Anterior cingulate cortex (tissue), 58 donors: ENCODE data around the gene PDGFB.

Source experiments
- DNase-seq, 58 donors: peaks; one replicate each; lab custom pipeline; 2025; lab: John Stamatoyannopoulos, UW

PDGFB gene

GRCh38 chr22:39244496-39245129 is at the start of gene PDGFB:
PDGFB (minus strand) TSS chr22:39244982; CDS start chr22:39243963, 1,019 bp downstream.
- DNase-seq: peak in 18 of 58 donors; percentile 15 to 57 (median 38)

DNA sequence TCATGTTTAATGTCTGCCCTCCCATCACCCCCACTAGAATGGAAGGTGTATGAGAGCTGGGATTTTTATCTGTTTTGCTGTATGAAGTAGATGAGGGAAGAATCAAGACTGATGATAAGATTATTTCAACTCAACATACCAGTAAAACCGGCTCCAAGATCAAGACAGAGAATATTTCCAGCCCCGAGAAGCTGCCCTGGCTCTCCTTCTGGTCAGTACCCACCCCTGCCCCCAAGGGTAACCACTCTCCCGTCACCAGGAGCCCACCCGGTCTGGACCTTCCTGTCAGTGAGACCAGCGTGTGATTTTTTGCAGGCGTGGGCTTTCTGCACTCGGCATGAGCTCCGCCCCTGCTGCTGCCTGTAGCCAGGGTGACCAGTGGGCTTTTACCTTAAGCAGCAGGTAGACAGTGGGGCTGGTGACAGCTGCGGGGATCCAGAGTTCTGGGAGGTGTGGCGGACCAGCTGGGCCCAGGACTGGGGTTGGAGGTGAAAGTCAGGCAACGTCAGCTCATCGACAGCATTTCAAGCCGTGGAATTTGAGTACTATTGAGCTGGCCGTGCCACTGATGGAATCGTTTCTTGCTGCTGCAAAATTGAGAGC is 49.1 kb upstream of the PDGFB start:
- no peak for DNase-seq

GRCh38 chr22:39292561-39293074 is 47.8 kb upstream of the PDGFB start:
- DNase-seq: peak in 37 of 58 donors; percentile 9 to 67 (median 40)

GRCh38 chr22:39292031-39292462 is 47.3 kb upstream of the PDGFB start:
- no peak for DNase-seq

- no peak for DNase-seq
Measured at GRCh38 chr22:39291523-39291922, 46.7 kb upstream of the PDGFB start.

GRCh38 chr22:39290724-39291161 is 46.0 kb upstream of the PDGFB start:
- DNase-seq: no peak

DNA sequence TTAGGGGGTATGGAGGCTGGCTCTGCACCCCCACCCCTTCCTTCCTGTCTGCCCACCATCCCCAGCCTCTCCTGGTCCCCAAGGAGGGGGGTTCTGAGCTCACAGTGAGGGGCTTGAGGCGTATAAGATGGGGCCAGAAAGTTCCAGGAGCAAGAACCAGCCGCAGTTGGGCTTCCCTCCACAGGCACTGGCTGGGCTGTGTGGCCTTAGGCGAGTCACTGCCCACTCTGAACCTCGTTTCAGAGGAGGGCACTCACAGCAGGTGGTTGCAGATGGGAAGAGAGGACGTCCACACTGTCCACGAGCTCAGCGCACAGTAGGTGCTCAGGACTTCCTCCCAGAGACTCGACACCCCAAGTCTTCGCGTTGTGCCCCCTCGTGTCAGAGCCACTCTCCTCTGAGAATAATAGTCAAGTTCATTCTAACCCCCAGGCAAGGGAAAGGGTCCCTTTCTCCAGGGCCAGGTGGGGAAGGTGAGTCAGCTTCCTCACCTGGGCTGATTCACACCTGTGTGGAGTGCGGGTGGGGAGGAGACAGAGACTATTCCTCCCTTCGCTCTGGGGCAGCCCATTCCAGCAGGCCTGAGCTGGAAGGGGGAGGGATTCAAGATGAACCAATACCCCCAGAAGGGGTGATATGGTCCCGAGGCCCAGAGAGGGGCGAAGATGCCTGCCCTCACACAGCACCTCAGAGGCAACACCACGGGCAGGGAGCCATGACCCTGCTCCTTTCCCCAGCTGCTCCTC is 45.4 kb upstream of the PDGFB start:
- no peak for DNase-seq

DNA sequence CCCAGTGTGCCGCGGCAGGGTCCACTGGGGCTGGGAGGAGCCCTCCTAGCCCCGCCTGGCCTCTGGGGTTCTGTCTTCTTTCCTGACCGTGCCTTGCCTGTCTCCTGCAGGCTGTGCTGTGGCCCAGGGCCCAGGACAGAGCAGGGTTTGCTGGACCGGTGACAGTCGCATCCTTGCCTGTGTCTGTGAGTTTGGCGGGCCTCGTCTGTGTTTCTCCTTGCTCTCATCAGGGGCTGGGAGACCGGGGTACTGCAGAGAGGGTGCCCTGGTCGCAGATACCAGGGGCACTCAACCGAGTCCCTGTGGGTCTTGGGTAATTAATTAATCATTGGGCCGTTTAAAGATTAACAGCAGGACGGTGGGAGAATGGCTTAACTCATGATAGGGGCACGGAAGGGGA is 44.8 kb upstream of the PDGFB start:
- DNase-seq: no peak

DNA sequence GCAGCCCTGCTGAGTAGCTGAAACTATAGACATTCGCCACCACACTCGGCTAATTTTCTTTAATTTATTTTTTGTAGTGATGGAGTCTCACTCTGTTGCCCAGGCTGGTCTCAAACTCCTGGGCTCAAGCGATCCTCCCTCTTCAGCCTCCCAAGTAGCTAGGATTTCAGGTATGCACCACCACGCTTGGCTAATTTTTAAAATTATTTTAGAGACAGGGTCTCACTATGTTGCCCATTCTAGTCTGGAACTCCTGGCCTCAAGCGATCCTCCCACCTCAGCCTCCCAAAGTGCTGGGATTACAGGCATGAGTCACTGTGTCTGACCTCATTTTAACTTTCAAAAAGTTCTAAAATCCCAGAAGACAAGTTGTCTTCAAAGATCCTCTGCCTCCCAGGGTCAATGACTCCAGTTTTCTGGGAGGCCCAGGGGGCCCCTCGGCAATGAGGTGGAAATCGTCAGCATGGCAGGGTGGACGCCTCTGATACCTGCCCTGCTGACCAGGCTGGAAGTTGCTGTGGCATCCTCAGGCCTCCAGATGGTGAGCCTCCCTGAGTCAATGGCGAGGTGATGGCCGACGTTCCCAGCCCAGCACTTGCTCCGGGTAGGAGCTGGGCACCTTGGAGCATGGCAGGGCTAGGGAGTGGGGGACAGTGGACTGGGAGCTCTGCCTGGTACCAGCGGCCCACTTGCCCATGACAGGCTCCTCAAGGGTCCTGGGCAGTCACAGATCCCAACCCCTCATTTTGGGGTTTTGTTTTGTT is 43.5 kb upstream of the PDGFB start:
- no peak for DNase-seq

DNA sequence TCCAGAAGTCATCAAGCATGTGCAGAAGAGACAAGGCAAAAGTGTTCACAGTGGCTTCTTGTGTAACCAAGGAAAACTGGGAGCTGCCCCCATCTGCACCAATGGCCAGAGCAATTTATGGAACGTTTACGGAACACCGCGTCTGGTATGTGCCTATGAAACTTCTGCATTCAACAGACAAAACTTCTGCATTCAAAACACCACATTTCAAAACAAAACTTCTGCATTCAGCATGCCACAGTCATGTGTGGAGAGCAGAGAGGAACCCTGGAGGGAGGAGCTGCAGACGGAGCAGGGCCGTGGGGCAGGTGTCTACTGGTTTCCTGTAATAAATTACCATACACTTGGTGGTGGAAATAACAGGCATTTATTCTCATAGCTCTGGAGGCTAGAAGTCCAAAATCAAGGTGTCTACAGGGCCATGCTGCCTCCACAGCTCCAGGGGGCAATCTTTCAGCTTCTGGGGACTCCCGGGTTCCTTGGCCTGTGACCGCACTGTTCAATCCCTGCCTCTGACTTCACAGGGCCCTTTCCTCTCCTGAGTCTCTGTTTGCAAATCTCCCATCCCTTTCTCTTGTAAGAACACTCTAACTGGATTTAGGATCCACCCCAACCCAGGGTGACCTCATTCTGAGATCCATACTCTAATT is 42.4 kb upstream of the PDGFB start:
- DNase-seq: peak in 13 of 58 donors; percentile 11 to 59 (median 23)

GRCh38 chr22:39284983-39285382 is 40.2 kb upstream of the PDGFB start:
- DNase-seq: no peak

GRCh38 chr22:39284142-39284980 is 39.6 kb upstream of the PDGFB start:
- no peak for DNase-seq

- peak in 33 of 58 donors; percentile 8 to 63 (median 32) for DNase-seq
Measured at GRCh38 chr22:39283322-39284141, 38.8 kb upstream of the PDGFB start.

DNA sequence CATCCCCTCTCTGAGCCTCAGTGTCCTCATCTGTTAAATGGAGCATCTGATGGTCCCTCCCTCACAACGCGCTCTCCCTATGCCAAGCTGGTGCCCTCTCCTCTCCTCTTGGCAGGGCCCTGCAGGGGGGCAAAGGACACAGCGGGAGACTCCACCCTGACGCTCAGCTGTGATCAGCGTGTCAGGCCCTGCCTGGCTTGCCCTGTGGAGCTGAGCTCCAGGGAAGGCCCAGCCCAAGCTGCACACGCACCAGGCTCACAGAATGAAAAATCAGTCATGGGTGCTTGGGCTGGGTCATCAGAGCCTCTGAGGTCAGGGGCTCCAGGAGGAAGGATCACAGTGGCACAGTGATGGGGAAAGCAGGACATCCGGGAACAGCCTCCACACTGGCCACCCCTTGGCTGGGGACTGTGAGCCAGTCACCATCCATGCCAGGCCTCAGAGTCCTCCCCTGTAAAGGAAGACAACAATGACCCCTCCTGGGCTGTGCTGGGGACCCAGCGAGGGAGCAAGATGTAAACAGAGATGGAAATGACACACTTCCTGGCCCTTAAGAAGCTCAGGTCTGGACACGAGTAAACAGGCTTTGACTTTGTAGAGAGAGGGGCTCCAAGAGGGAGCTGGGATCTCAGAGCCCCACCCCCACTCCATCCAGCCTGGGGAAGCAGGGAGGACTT is 38.0 kb upstream of the PDGFB start:
- no peak for DNase-seq

GRCh38 chr22:39281126-39281525 is 36.3 kb upstream of the PDGFB start:
- no peak for DNase-seq

GRCh38 chr22:39280250-39280649 is 35.5 kb upstream of the PDGFB start:
- no peak for DNase-seq

GRCh38 chr22:39279170-39279850 is 34.5 kb upstream of the PDGFB start:
- DNase-seq: no peak
